A673 (cell line): ENCODE measurements around the gene AHNAK2. TPM values are rescaled to one million over a fixed set of nuclear protein-coding genes. Genes with fewer than 3 reads are reported as not detected.

Experiments
- BruUV-seq: library from RNA; stranded (reverse); fragments of 400-500 nt; replicated peaks from 2 replicates; lab custom pipeline; 2021; lab: Mats Ljungman, UMichigan
- CTCF ChIA-PET: fragments of 300-600 bp; sonication (Branson Sonifier 250); formaldehyde crosslinking; loops from one replicate; lab custom pipeline; 2022; ENCODE audit warnings: antibody characterized with exemption; lab: Charles Lee
- POLR2A ChIA-PET: fragments of 300-600 bp; sonication (Branson Sonifier 250); formaldehyde crosslinking; loops from one replicate; lab custom pipeline; 2022; ENCODE audit warnings: antibody characterized with exemption; ENCODE audit not compliant: low non-redundant PET; lab: Charles Lee
- DNase-seq: peaks from one replicate; pipeline ENCODE4 v3.0.0-alpha.2; 2015; ENCODE audit warnings: low spot score
- H3K27ac ChIP-seq: fragments of 200-600 bp; sonication (generic); 2 replicates; pipeline ENCODE4 v1.5.1; 2016; ENCODE audit warnings: mixed run types, low read depth, mild to moderate bottlenecking, mixed read lengths, antibody characterized with exemption, low read length; ENCODE audit not compliant: poor library complexity, severe bottlenecking
- H3K27me3 ChIP-seq: fragments of 200-600 bp; sonication (generic); replicated peaks from 2 replicates; pipeline ENCODE4 v1.6.1; 2017; ENCODE audit warnings: mixed run types, low read depth, mild to moderate bottlenecking, mixed read lengths, antibody characterized with exemption, low read length; ENCODE audit not compliant: insufficient read depth, poor library complexity
- H3K36me3 ChIP-seq: fragments of 200-600 bp; sonication (generic); 2 replicates; pipeline ENCODE4 v1.6.1; 2016; ENCODE audit warnings: mixed run types, mild to moderate bottlenecking, mixed read lengths, antibody characterized with exemption, low read length; ENCODE audit not compliant: insufficient read depth, poor library complexity, severe bottlenecking
- H3K4me1 ChIP-seq: fragments of 200-600 bp; sonication (generic); 2 replicates; pipeline ENCODE4 v1.6.1; 2017; ENCODE audit warnings: mixed run types, mild to moderate bottlenecking, mixed read lengths, antibody characterized with exemption, low read length; ENCODE audit not compliant: insufficient read depth, poor library complexity, severe bottlenecking
- H3K4me3 ChIP-seq: fragments of 200-600 bp; sonication (generic); 2 replicates; pipeline ENCODE4 v1.5.1; 2016; ENCODE audit warnings: low read depth, mixed run types, mild to moderate bottlenecking, mixed read lengths, low read length; ENCODE audit not compliant: poor library complexity, severe bottlenecking
- H3K9me3 ChIP-seq: fragments of 200-600 bp; sonication (generic); 2 replicates; pipeline ENCODE4 v1.6.1; 2016; ENCODE audit warnings: mixed run types, low read depth, mild to moderate bottlenecking, mixed read lengths, antibody characterized with exemption, low read length; ENCODE audit not compliant: poor library complexity, severe bottlenecking
- EZH2 ChIP-seq: fragments of 200-600 bp; sonication (generic); IDR thresholded peaks from 2 replicates; pipeline ENCODE4 v1.6.1; 2017; ENCODE audit warnings: borderline replicate concordance, low read depth, mild to moderate bottlenecking, mixed read lengths, antibody characterized with exemption, low read length; ENCODE audit not compliant: poor library complexity, severe bottlenecking
- intact Hi-C: fragments of 100-400 bp; cut with micrococcal nuclease; formaldehyde crosslinking; loops from one replicate; pipeline ENCODE4 v1.10.0; 2022; ENCODE audit not compliant: unreplicated experiment
- total RNA-seq: library from RNA; stranded (reverse); gene quantifications from 2 replicates; pipeline ENCODE4 v1.2.3, GENCODE V29; 2021
- TF ChIP-seq, protein P1 (sequence below): fragments of 300-800, 200-600 bp; sonication (generic); conservative IDR thresholded peaks from 2 replicates; pipeline ENCODE4 v1.5.1; 2017; ENCODE audit warnings: low read depth, mild to moderate bottlenecking, antibody characterized with exemption, low read length, moderate library complexity, mixed read lengths

AHNAK2 gene
- total RNA-seq, 1 experiment from 2014 or later: 0.56 TPM

- no TSS peak for BruUV-seq
- Histone ChIP-seq H3K4me3 (no peak overlapping the region), H3K27me3 (no peaks in the 10 kb centered on the region), H3K27ac (no peak overlapping the region), H3K4me1 (no peaks in the 10 kb centered on the region), H3K36me3 (peaks cover 3% of the 10 kb centered on the region), H3K9me3 (no peaks in the 10 kb centered on the region)
- TF ChIP-seq, protein P1, sequence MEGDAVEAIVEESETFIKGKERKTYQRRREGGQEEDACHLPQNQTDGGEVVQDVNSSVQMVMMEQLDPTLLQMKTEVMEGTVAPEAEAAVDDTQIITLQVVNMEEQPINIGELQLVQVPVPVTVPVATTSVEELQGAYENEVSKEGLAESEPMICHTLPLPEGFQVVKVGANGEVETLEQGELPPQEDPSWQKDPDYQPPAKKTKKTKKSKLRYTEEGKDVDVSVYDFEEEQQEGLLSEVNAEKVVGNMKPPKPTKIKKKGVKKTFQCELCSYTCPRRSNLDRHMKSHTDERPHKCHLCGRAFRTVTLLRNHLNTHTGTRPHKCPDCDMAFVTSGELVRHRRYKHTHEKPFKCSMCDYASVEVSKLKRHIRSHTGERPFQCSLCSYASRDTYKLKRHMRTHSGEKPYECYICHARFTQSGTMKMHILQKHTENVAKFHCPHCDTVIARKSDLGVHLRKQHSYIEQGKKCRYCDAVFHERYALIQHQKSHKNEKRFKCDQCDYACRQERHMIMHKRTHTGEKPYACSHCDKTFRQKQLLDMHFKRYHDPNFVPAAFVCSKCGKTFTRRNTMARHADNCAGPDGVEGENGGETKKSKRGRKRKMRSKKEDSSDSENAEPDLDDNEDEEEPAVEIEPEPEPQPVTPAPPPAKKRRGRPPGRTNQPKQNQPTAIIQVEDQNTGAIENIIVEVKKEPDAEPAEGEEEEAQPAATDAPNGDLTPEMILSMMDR: no peak
- no peak for TF ChIP-seq EZH2
- intact Hi-C loops: no loop called here
- POLR2A ChIA-PET: no interaction called here
- CTCF ChIA-PET: no interaction called here
- DNase-seq: no peak
These were observed 15.8 kb upstream of the AHNAK2 start for GRCh38 chr14:104993808-104994591.

DNA sequence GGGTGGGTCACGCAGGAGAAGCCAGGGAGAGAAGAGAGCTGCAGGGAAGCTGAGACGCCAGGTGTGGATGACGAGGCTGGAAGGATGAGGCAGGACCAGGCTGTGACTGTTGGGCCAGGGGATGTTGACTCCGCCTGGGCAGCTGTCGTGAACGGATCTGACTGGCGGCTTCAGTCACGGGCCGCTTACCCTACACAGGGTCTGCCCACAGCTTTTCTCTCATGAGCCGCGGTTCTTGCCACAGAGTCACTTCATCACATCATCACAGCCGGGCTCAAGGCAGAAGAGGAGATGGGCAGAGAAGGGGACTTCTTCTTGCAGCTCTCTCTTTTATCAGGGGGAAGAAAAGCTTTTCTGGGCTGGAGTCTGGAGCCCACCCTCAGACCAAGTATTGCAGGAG is 15.1 kb upstream of the AHNAK2 start:
- H3K36me3 ChIP-seq: peaks cover 3% of the 10 kb centered on the region
- DNase-seq: no peak
- no peak for TF ChIP-seq EZH2
- TF ChIP-seq, protein P1: no peak
- intact Hi-C loops: no loop called here
- H3K27ac ChIP-seq: no peak overlapping the region
- BruUV-seq: no TSS peak
- ChIA-PET CTCF (no interaction called here), POLR2A (no interaction called here)
- no peaks in the 10 kb centered on the region for H3K9me3 ChIP-seq
- H3K27me3 ChIP-seq: no peaks in the 10 kb centered on the region
- no peak overlapping the region for H3K4me3 ChIP-seq
- H3K4me1 ChIP-seq: no peaks in the 10 kb centered on the region

GRCh38 chr14:104992501-104992900 is 14.3 kb upstream of the AHNAK2 start:
- CTCF ChIA-PET: no interaction called here
- Histone ChIP-seq H3K27me3 (no peaks in the 10 kb centered on the region), H3K36me3 (peaks cover 3% of the 10 kb centered on the region), H3K9me3 (no peaks in the 10 kb centered on the region), H3K4me1 (no peaks in the 10 kb centered on the region), H3K4me3 (no peak overlapping the region), H3K27ac (no peak overlapping the region)
- intact Hi-C loops: no loop called here
- no peak for DNase-seq
- BruUV-seq: no TSS peak
- POLR2A ChIA-PET: no interaction called here
- no peak for TF ChIP-seq EZH2
- TF ChIP-seq, protein P1: no peak
